Subcutaneous abdominal adipose tissue (tissue), 5 donors: ENCODE results near the gene C19orf12.

ENCODE experiments used
- H3K27ac ChIP-seq: one replicate; pipeline ENCODE4 v1.7.0; 2013; ENCODE audit warnings: low read depth, mild to moderate bottlenecking, inconsistent platforms, low read length, moderate library complexity
- H3K27me3 ChIP-seq, 5 donors: one replicate each; pipeline ENCODE4 v1.7.0; 2013; ENCODE audit warnings: low read length in 5 of 5, inconsistent platforms in 1 of 5; ENCODE audit not compliant: control insufficient read depth in 5 of 5, insufficient read depth in 4 of 5
- H3K36me3 ChIP-seq, 5 donors: one replicate each; pipeline ENCODE4 v1.7.0; 2013; ENCODE audit warnings: low read length in 5 of 5; ENCODE audit not compliant: control insufficient read depth in 5 of 5, insufficient read depth in 5 of 5
- H3K4me1 ChIP-seq, 5 donors: one replicate each; pipeline ENCODE4 v1.7.0; 2013; ENCODE audit warnings: low read length in 5 of 5, mild to moderate bottlenecking in 3 of 5, moderate library complexity in 1 of 5; ENCODE audit not compliant: control insufficient read depth in 5 of 5, insufficient read depth in 5 of 5
- H3K4me3 ChIP-seq, 5 donors: one replicate each; pipeline ENCODE4 v1.7.0; 2013; ENCODE audit warnings: low read length in 5 of 5, low read depth in 1 of 5
- H3K9ac ChIP-seq, 5 donors: one replicate each; pipeline ENCODE4 v1.7.0; 2013; ENCODE audit warnings: low read length in 5 of 5, mild to moderate bottlenecking in 4 of 5, moderate library complexity in 3 of 5
- H3K9me3 ChIP-seq, 5 donors: one replicate each; pipeline ENCODE4 v1.7.0; 2013; ENCODE audit warnings: low read length in 5 of 5; ENCODE audit not compliant: control insufficient read depth in 5 of 5
- donor health status: healthy.
- donor health status: healthy.
- donor health status: healthy.
- donor health status: healthy.
- donor health status: healthy.

Gene C19orf12

GRCh38 chr19:29714953-29715700 lies at the start of gene C19orf12:
TSS of gene C19orf12 (minus strand) at chr19:29715261. CDS start at chr19:29708413, 6,848 bp downstream.
- Histone ChIP-seq H3K27me3 (no peaks in the 10 kb centered on the region), H3K4me1 (peaks cover 3 to 52% (median 51%) of the 10 kb centered on the region in 5 donors), H3K9ac (peak within 1 kb of the TSS; percentile 84 to 99 (median 96)), H3K36me3 (peaks cover 0 to 7% (median 0%) of the 10 kb centered on the region in 5 donors), H3K9me3 (no peaks in the 10 kb centered on the region), H3K4me3 (peak within 1 kb of the TSS; percentile 59 to 84 (median 79)), H3K27ac (peak within 1 kb of the TSS; percentile 99)

- no peak overlapping the region for H3K9ac ChIP-seq
- peaks cover 0 to 5% (median 4%) of the 10 kb centered on the region in 5 donors for H3K4me1 ChIP-seq
- no peak overlapping the region for H3K4me3 ChIP-seq
- no peak overlapping the region for H3K27ac ChIP-seq
- H3K36me3 ChIP-seq: no peaks in the 10 kb centered on the region
- H3K27me3 ChIP-seq: peaks cover 0 to 5% (median 0%) of the 10 kb centered on the region in 5 donors
- no peaks in the 10 kb centered on the region for H3K9me3 ChIP-seq
Measured at GRCh38 chr19:29764361-29764760, 49.3 kb upstream of the C19orf12 start.

GRCh38 chr19:29763196-29763595 lies 48.1 kb upstream of the C19orf12 start:
- H3K4me1 ChIP-seq: peaks cover 0 to 5% (median 4%) of the 10 kb centered on the region in 5 donors
- no peaks in the 10 kb centered on the region for H3K9me3 ChIP-seq
- H3K4me3 ChIP-seq: no peak overlapping the region
- H3K27me3 ChIP-seq: peaks cover 0 to 5% (median 0%) of the 10 kb centered on the region in 5 donors
- H3K36me3 ChIP-seq: no peaks in the 10 kb centered on the region
- no peak overlapping the region for H3K9ac ChIP-seq
- no peak overlapping the region for H3K27ac ChIP-seq

GRCh38 chr19:29761575-29762232 lies 46.6 kb upstream of the C19orf12 start:
- H3K27ac ChIP-seq: no peak overlapping the region

GRCh38 chr19:29760752-29761502 lies 45.9 kb upstream of the C19orf12 start:
- peaks cover 0 to 5% (median 4%) of the 10 kb centered on the region in 5 donors for H3K4me1 ChIP-seq
- H3K27me3 ChIP-seq: peaks cover 0 to 3% (median 0%) of the 10 kb centered on the region in 5 donors
- H3K9ac ChIP-seq: no peak overlapping the region
- H3K27ac ChIP-seq: no peak overlapping the region
- no peaks in the 10 kb centered on the region for H3K36me3 ChIP-seq
- no peaks in the 10 kb centered on the region for H3K9me3 ChIP-seq
- H3K4me3 ChIP-seq: no peak overlapping the region

More at GRCh38 chr19:29761575-29762232, 46.6 kb upstream of the C19orf12 start:
- H3K4me3 ChIP-seq: no peak overlapping the region
- no peaks in the 10 kb centered on the region for H3K36me3 ChIP-seq
- no peak overlapping the region for H3K9ac ChIP-seq
- peaks cover 0 to 5% (median 4%) of the 10 kb centered on the region in 5 donors for H3K4me1 ChIP-seq
- H3K9me3 ChIP-seq: no peaks in the 10 kb centered on the region
- H3K27me3 ChIP-seq: peaks cover 0 to 3% (median 0%) of the 10 kb centered on the region in 5 donors

GRCh38 chr19:29759359-29759758 lies 44.3 kb upstream of the C19orf12 start:
- no peak overlapping the region for H3K4me3 ChIP-seq
- no peaks in the 10 kb centered on the region for H3K36me3 ChIP-seq

GRCh38 chr19:29758863-29759262 lies 43.8 kb upstream of the C19orf12 start:
- Histone ChIP-seq H3K9me3 (no peaks in the 10 kb centered on the region), H3K27ac (no peak overlapping the region), H3K27me3 (peaks cover 0 to 3% (median under 1%) of the 10 kb centered on the region in 5 donors), H3K9ac (no peak overlapping the region), H3K4me1 (peaks cover 0 to 5% (median 4%) of the 10 kb centered on the region in 5 donors), H3K4me3 (no peak overlapping the region), H3K36me3 (no peaks in the 10 kb centered on the region)

More at GRCh38 chr19:29759359-29759758, 44.3 kb upstream of the C19orf12 start:
- H3K27ac ChIP-seq: no peak overlapping the region
- H3K9me3 ChIP-seq: no peaks in the 10 kb centered on the region
- no peak overlapping the region for H3K9ac ChIP-seq
- peaks cover 0 to 3% (median 0%) of the 10 kb centered on the region in 5 donors for H3K27me3 ChIP-seq
- H3K4me1 ChIP-seq: peaks cover 0 to 5% (median 4%) of the 10 kb centered on the region in 5 donors

GRCh38 chr19:29757551-29757950 lies 42.5 kb upstream of the C19orf12 start:
- H3K4me3 ChIP-seq: no peak overlapping the region
- no peak overlapping the region for H3K27ac ChIP-seq
- no peaks in the 10 kb centered on the region for H3K36me3 ChIP-seq
- H3K9ac ChIP-seq: no peak overlapping the region
- no peaks in the 10 kb centered on the region for H3K9me3 ChIP-seq
- H3K4me1 ChIP-seq: peaks cover 0 to 5% (median 4%) of the 10 kb centered on the region in 5 donors
- peaks cover 0 to 12% (median 8%) of the 10 kb centered on the region in 5 donors for H3K27me3 ChIP-seq

DNA sequence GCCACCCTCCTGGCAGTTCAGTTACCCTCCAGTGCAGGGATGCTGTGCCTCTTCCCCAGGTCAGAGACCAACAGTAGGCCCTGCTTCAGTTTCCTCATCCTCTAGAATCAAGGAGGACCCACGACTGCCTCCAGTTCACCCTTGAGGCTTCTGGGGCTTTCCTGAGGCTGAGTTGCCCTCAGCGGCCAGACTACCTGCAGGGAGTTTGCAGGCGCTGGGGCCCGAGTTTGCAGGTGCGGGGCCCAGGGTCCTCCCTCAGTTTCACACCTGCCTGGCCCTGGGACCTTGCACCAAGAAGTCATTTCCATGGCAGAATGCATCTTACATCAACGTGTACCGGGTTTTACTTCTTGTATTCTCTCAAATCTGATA lies 38.9 kb upstream of the C19orf12 start:
- H3K4me3 ChIP-seq: no peak overlapping the region
- H3K9me3 ChIP-seq: no peaks in the 10 kb centered on the region
- no peak overlapping the region for H3K9ac ChIP-seq
- no peaks in the 10 kb centered on the region for H3K4me1 ChIP-seq
- H3K27me3 ChIP-seq: peaks cover 4 to 16% (median 13%) of the 10 kb centered on the region in 5 donors
- no peaks in the 10 kb centered on the region for H3K36me3 ChIP-seq
- no peak overlapping the region for H3K27ac ChIP-seq
